Natural killer cell (primary cell): Measurements from ENCODE around the gene SNUPN. TPM values are rescaled to one million over a fixed set of nuclear protein-coding genes. Genes with fewer than 3 reads are reported as not detected.
A peak's percentile ranks its signal among the peaks of the same experiment; 100 is the strongest.

Experiments used
- ATAC-seq, 3 donors: fragments of 150-1000 bp in 2 of 3; fragments of 200-7000 bp in 1 of 3; cut with Tn5 transposase; 1 replicate in 1 of 3; 2 replicates in 2 of 3; pipeline ENCODE4 v1.10.0; 2021; ENCODE audit warnings: mild to moderate bottlenecking in 2 of 3, moderate library complexity in 2 of 3
- DNase-seq, 2 donors: peaks; one replicate each; pipeline versions ENCODE4 v3.0.0 to v3.0.0-alpha.2; 2013 to 2021; ENCODE audit warnings: mixed read lengths in 1 of 2
- H3K27ac ChIP-seq: one replicate; pipeline ENCODE4 v1.5.1; 2013; ENCODE audit warnings: mild to moderate bottlenecking, low read length
- H3K27me3 ChIP-seq: one replicate; pipeline ENCODE4 v1.6.1; 2013; ENCODE audit warnings: low read length; ENCODE audit not compliant: control insufficient read depth, insufficient read depth
- H3K36me3 ChIP-seq: one replicate; pipeline ENCODE4 v1.6.1; 2013; ENCODE audit warnings: low read length; ENCODE audit not compliant: control insufficient read depth, insufficient read depth
- H3K4me1 ChIP-seq: one replicate; pipeline ENCODE4 v1.6.1; 2013; ENCODE audit warnings: low read length; ENCODE audit not compliant: control insufficient read depth, insufficient read depth
- H3K4me3 ChIP-seq: one replicate; pipeline ENCODE4 v1.5.1; 2013; ENCODE audit warnings: low read length
- H3K9me3 ChIP-seq: one replicate; pipeline ENCODE4 v1.6.1; 2013; ENCODE audit warnings: low read length; ENCODE audit not compliant: control insufficient read depth, insufficient read depth
- H3K27ac Mint-ChIP-seq, 2 donors: one replicate each; pipeline ENCODE4 v1.8.0; 2022; ENCODE audit warnings: mild to moderate bottlenecking in 2 of 2, mixed read lengths in 2 of 2, moderate library complexity in 1 of 2
- H3K27me3 Mint-ChIP-seq, 2 donors: one replicate each; pipeline ENCODE4 v1.8.0; 2022; ENCODE audit warnings: low read depth in 2 of 2, mixed read lengths in 2 of 2
- H3K36me3 Mint-ChIP-seq: one replicate; pipeline ENCODE4 v1.8.0; 2022; ENCODE audit warnings: mixed read lengths
- H3K4me1 Mint-ChIP-seq, 2 donors: one replicate each; pipeline ENCODE4 v1.8.0; 2022; ENCODE audit warnings: mixed read lengths in 2 of 2
- H3K4me3 Mint-ChIP-seq: one replicate; pipeline ENCODE4 v1.8.0; 2022; ENCODE audit warnings: mild to moderate bottlenecking, moderate library complexity, mixed read lengths
- H3K9me3 Mint-ChIP-seq, 2 donors: one replicate each; pipeline ENCODE4 v1.8.0; 2022; ENCODE audit warnings: mixed read lengths in 2 of 2
- WGBS: methylation state at CpG from one replicate; pipeline ENCODE4 v1.1.7; 2013; ENCODE audit warnings: missing lambda C conversion rate; ENCODE audit not compliant: insufficient coverage; 5-methylcytosine and 5-hydroxymethylcytosine counted together
- intact Hi-C: fragments of 100-400 bp; cut with micrococcal nuclease; formaldehyde crosslinking; loops from one replicate; pipeline ENCODE4 v1.14.2; 2022
- total RNA-seq, 4 donors: library from RNA; stranded (reverse); fragments of 120-200 nt in 1 of 4; gene quantifications; one replicate each; pipeline versions ENCODE4 v1.2.3 to v1.2.4, GENCODE V29; 2013 to 2022
- TF ChIP-seq, protein P1 (sequence below): fragments of 200-600 bp; IDR thresholded peaks from one replicate; pipeline ENCODE4 v1.8.0; 2022; ENCODE audit warnings: antibody characterized with exemption

Gene SNUPN
- total RNA-seq, 3 donors from 2014 or later (not counting 1 experiment from before 2014, with no cell fraction given) = 13.8 to 20.7 (median 14.8) TPM

DNA sequence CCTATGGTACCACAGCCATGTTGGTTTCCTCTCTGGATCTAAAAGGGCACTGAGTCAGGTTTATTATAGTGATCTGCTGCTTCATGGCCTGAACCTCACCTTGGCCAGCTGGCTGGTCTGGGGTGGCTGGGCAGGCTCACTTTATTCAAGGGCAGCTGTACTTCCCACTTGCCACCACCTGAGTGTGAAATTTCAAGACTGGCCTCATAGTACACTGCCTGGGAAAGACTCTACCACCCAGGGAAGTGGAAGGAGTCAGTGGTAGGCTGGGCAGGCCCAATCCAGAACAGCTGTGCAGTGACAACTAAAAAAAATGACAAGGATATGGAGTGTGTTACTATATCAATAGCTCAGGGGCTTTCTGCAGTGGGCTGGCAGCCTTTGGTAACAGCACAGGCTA, 8.8 kb downstream of the SNUPN start:
- Mint-ChIP-seq H3K27me3 (no peaks in the 10 kb centered on the region), H3K9me3 (no peaks in the 10 kb centered on the region), H3K36me3 (peaks cover 10% of the 10 kb centered on the region), H3K4me3 (no peak overlapping the region), H3K27ac (no peak overlapping the region), H3K4me1 (peaks cover 16 to 18% of the 10 kb centered on the region in 2 donors)
- intact Hi-C loops = no loop called here
- TF ChIP-seq, protein P1, sequence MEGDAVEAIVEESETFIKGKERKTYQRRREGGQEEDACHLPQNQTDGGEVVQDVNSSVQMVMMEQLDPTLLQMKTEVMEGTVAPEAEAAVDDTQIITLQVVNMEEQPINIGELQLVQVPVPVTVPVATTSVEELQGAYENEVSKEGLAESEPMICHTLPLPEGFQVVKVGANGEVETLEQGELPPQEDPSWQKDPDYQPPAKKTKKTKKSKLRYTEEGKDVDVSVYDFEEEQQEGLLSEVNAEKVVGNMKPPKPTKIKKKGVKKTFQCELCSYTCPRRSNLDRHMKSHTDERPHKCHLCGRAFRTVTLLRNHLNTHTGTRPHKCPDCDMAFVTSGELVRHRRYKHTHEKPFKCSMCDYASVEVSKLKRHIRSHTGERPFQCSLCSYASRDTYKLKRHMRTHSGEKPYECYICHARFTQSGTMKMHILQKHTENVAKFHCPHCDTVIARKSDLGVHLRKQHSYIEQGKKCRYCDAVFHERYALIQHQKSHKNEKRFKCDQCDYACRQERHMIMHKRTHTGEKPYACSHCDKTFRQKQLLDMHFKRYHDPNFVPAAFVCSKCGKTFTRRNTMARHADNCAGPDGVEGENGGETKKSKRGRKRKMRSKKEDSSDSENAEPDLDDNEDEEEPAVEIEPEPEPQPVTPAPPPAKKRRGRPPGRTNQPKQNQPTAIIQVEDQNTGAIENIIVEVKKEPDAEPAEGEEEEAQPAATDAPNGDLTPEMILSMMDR = no peak
- Histone ChIP-seq H3K27me3 (no peaks in the 10 kb centered on the region), H3K27ac (no peak overlapping the region), H3K36me3 (peaks cover 52% of the 10 kb centered on the region), H3K4me1 (peaks cover 10% of the 10 kb centered on the region), H3K4me3 (no peak overlapping the region), H3K9me3 (no peaks in the 10 kb centered on the region)
- DNase-seq = no peak
- no peak for ATAC-seq

GRCh38 chr15:75606711-75607699, 18.5 kb downstream of the SNUPN start:
- WGBS = 12% methylated on average over 5 of the region's 6 CpGs
- Mint-ChIP-seq H3K27ac (peak overlapping the region; percentile 86 to 90), H3K9me3 (no peaks in the 10 kb centered on the region), H3K36me3 (peaks cover under 1% of the 10 kb centered on the region), H3K4me1 (peaks cover 41 to 44% of the 10 kb centered on the region in 2 donors), H3K4me3 (peak overlapping the region; percentile 79), H3K27me3 (no peaks in the 10 kb centered on the region)
- Histone ChIP-seq H3K4me1 (peaks cover 39% of the 10 kb centered on the region), H3K27ac (peak overlapping the region; percentile 72), H3K9me3 (no peaks in the 10 kb centered on the region), H3K36me3 (peaks cover 20% of the 10 kb centered on the region), H3K27me3 (no peaks in the 10 kb centered on the region), H3K4me3 (no peak overlapping the region)
- DNase-seq = peak in 1 of 2 donors; percentile 54
- TF ChIP-seq, protein P1 = no peak
- ATAC-seq = peak; percentile 68 to 74 (median 69)
- intact Hi-C loops = no loop called here

GRCh38 chr15:75606026-75606425, 19.5 kb downstream of the SNUPN start:
- peaks cover 41 to 44% of the 10 kb centered on the region in 2 donors for H3K4me1 Mint-ChIP-seq
- no peaks in the 10 kb centered on the region for H3K36me3 Mint-ChIP-seq
- WGBS = 85% methylated on average over 8 of the region's 8 CpGs
- ATAC-seq (no peak), DNase-seq (no peak)
- no peaks in the 10 kb centered on the region for H3K27me3 Mint-ChIP-seq
- Histone ChIP-seq H3K27me3 (no peaks in the 10 kb centered on the region), H3K9me3 (no peaks in the 10 kb centered on the region), H3K36me3 (peaks cover 21% of the 10 kb centered on the region), H3K4me3 (no peak overlapping the region), H3K4me1 (peaks cover 39% of the 10 kb centered on the region), H3K27ac (peak overlapping the region; percentile 72)
- TF ChIP-seq, protein P1 = no peak
- intact Hi-C loops = no loop called here
- H3K9me3 Mint-ChIP-seq = no peaks in the 10 kb centered on the region
- H3K4me3 Mint-ChIP-seq = peak overlapping the region; percentile 79
- peak overlapping the region; percentile 86 to 90 for H3K27ac Mint-ChIP-seq
